ENCODE data around the gene RAB40C.

DNA sequence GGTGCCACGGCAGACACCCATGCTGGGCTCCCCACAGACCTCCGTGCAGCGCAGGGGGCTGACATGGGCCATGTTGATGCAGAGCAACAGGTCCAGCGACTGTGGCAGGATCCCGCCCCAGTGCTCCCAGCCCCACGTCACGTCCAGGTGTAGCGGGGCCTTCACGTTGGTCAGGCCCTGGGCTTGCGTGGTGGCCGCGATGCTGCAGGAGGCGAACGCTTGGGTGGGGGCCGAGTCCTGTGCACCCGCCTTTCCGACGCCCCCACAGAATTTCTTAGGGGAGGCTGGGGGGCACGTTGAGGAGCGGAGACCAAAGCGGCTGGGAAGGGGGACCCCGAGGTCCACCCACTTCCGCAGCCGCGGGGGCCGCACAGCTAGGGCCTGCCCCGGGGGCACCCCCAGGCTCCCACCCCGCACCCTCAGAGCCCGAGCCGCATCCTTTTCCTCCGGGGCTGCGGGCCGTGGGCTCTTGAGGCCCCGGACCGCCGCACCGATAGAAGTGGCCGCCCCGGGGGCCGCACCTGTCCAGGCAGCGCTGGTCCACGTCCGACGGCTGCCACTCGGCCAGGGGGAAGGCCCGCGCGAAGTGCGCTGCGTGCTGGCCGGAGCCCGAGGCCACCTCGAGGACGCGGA, 45.8 kb downstream of the RAB40C start:
- TF ChIP-seq POLR2A (conservative IDR thresholded peaks at IDR 0.05): no peak; the same call in 1 of the 2 replicates
- no peak for TF ChIP-seq PML (IDR thresholded peaks at IDR 0.05; ENCODE audit: low read length)
- TF ChIP-seq, protein P1, sequence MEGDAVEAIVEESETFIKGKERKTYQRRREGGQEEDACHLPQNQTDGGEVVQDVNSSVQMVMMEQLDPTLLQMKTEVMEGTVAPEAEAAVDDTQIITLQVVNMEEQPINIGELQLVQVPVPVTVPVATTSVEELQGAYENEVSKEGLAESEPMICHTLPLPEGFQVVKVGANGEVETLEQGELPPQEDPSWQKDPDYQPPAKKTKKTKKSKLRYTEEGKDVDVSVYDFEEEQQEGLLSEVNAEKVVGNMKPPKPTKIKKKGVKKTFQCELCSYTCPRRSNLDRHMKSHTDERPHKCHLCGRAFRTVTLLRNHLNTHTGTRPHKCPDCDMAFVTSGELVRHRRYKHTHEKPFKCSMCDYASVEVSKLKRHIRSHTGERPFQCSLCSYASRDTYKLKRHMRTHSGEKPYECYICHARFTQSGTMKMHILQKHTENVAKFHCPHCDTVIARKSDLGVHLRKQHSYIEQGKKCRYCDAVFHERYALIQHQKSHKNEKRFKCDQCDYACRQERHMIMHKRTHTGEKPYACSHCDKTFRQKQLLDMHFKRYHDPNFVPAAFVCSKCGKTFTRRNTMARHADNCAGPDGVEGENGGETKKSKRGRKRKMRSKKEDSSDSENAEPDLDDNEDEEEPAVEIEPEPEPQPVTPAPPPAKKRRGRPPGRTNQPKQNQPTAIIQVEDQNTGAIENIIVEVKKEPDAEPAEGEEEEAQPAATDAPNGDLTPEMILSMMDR (IDR thresholded peaks at IDR 0.05 in 2 of 3, conservative IDR thresholded peaks at IDR 0.05 in 1 of 3; ENCODE audit: insufficient read depth in 2 of 3, low read depth in 1 of 3, low read length in 3 of 3): no peak
- no peak for TF ChIP-seq ILK (tag; IDR thresholded peaks at IDR 0.05; ENCODE audit: borderline replicate concordance, low read depth)
- no peak for TF ChIP-seq EZH2 (IDR thresholded peaks at IDR 0.05; ENCODE audit: borderline replicate concordance, low read depth, low read length)
- no peak for TF ChIP-seq MEF2A (IDR thresholded peaks at IDR 0.05; ENCODE audit: control insufficient read depth, low read depth, low read length)
- no peak for TF ChIP-seq RBFOX2 (IDR thresholded peaks at IDR 0.05; ENCODE audit: low read depth, low read length)
